Ramos (cell line): Measurements from ENCODE around the gene ST14.

Experiments
- in situ Hi-C: fragments of 300-500 bp; cut with MboI; formaldehyde crosslinking; loops from one replicate; pipeline ENCODE4 v1.14.3; 2022; ENCODE audit warnings: low sequenced_read_pairs; ENCODE audit not compliant: unreplicated experiment

The ST14 gene

DNA sequence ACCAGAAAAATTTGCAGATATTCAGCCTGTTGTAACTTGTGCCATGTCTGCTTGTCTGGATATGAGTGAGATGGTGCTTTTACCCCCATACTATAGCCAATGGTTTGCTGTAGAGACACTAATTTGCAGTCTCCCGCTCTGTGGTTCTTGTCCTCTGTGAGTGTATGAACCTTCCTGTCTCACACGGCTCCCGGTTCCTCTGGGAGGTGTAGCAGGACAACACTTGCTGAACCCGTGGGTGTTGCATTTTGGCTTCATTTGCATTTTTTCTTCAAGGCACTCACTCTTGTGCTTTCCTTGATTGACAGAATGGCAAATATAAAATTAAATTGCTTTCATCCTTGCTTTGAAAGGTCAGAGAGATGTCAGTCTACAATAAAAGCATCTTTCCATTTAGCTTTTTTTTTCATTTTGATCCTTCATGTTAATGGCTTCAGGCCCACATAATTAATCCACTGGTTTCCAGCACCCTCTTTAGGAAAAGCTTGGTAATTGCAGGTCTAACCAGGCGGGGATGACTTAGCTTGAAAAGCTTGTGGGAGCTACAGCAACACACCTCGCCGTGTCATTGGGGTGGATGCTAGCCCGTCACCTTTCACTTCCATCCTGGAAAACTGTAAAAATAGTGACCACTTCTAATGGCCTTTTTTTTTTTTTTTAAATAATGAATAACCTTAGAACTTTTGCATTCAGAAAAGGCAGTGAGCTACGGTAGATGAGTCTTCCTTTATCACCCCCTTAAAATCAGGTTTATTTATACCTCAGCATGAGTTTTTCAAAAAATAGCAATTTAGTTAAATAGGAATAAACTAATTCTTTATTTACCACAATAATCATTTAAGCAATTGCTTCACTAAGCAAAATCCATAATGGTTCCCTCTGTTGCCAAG is 27.4 kb upstream of the ST14 start:
- in situ Hi-C loops = no loop called here

DNA sequence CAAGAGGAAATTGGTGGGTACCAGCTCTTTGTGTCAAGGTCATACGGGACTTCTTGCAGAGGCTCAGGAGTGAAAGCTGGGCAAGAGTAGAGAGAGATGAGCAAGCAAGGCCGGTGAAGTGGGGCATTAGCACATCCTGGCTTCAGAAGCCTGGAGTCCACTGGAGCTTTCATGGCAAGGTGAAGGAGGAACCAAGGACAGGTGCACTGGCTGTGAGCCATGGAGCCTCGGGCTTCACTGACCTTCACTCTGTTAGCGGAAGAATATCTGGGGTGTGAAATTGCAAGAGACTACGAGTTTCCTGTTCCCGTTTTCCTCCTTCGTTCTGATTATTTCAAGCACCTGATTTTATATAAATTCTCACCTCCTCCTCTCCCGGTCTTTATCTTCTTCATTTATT is 25.9 kb upstream of the ST14 start:
- in situ Hi-C loops = no loop called here

DNA sequence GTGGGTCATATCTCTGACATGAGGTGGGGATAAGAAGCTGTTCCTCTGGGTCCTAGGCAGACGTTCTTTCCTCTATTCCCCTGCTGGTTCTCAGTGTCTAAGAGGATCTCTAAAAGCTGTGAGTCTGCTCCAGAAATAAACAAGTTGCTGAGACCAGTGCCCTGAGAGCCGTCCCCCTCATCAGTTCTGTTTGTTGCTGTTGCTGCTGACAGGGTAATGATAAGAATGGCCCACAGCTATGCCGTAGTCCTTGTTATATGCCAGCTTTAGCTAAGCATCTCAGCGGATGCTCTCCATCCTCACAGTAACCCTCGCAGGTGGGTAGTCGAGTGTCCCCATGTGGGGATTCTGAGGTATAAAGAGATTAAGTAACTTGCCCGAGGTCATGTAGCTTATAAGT is 23.5 kb upstream of the ST14 start:
- in situ Hi-C loops = no loop called here

DNA sequence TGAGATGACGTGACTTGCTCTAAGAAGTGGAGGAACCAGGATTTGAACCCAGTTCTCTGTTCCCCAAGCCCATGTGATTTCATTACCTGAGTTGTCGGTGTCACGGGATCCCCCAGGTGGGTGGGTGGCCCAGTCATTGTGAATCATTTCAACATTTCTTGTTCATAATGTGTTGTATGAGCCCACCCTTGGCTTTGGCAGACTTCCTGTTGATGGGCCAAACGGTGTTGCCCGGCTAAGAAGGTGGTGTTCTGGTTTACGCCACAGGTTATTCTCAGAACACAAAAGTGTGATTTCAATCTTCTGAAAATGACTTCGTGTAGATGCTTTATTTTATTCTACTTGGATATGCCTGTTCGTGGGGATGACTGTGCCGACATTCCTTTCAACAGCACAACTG is 21.6 kb upstream of the ST14 start:
- in situ Hi-C loops = no loop called here

DNA sequence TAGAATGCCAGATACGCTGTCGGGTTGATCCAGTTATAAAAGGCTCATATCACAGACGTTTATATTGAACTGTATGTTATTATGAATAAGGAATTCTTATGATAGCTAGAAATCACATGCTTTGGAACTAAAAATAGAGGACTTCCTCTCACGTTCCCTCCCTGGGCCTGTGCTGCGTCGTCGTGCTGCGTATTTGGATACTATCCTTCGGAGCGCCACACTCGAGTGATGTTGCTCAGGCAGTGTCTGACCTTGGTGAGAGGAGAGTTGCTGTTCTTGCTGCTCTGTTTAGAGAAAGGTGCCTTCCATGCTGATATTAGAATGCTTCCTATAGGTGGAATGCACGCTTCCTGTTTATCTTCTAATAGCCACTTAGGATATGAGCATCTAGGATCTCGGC is 20.2 kb upstream of the ST14 start:
- in situ Hi-C loops = no loop called here

DNA sequence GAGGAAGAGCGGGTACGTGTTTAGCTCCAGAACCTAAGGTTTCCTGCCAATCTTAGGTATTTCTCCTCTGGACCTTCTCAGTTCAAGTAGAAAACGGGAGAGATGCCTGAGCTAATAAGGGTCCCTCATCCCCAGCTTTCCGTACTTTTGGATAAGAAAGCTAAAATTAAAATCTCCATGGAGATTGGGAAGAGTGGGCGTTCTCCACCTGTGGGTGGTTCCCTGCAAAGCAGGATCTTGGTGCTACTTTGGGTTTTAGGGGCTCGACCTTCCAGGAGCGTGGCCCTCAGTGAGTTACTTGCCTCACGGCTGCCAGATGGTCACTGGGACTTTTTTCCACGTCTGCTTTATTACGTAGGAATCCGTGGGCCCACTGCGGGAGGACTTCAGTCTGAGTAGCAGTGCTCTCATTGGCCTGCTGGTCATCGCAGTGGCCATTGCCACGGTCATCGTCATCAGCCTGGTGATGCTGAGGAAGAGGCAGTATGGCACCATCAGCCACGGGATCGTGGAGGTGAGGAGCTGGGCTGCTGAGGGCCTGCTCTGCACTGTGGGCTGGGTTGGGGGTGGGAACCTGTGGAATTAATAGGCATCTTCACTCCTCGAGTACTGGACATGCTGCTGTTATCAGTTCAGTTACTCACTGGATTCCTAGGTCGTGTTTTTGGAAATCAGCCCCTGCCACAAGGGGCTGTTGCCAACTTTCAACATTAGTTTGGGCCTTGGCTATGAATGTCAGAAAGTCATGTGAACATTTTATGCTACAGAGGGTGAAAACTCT is 17.8 kb upstream of the ST14 start:
- in situ Hi-C loops = no loop called here

DNA sequence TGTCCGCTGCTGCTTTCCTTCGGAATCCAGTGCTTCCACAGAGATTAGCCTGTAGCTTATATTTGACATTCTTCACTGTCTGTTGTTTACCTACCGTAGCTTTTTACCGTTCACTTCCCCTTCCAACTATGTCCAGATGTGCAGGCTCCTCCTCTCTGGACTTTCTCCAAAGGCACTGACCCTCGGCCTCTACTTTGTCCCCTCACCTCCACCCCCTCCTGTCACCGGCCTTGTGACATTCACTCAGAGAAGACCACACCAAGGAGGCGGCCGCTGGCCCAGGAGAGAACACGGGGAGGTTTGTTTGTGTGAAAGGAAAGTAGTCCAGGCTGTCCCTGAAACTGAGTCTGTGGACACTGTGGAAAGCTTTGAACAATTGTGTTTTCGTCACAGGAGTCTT is 15.4 kb upstream of the ST14 start:
- in situ Hi-C loops = no loop called here

DNA sequence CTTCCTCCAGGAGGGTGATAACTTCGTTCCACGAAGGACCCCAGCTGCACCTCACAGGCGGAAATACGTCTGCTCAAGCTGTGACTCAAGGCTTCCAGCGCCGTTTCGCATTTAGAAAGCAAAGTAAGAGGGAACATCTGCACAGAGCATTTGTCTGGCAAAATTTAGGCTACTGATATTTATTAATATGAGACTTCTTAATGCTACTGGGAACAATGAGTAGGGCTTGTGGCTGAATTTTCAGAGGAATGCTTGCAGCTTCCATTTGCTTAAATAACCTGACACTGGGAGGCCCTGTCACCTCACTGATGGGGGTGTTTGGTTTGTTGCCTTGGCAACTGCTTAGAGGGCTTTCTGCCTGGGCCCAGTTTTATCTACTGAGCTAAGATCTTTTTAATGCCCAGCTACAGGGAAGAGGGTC is 14.7 kb upstream of the ST14 start:
- in situ Hi-C loops = loop anchor here (5.0 kb wide), 1 partner anchor 37 kb away; no protein-coding TSS in a partner anchor

DNA sequence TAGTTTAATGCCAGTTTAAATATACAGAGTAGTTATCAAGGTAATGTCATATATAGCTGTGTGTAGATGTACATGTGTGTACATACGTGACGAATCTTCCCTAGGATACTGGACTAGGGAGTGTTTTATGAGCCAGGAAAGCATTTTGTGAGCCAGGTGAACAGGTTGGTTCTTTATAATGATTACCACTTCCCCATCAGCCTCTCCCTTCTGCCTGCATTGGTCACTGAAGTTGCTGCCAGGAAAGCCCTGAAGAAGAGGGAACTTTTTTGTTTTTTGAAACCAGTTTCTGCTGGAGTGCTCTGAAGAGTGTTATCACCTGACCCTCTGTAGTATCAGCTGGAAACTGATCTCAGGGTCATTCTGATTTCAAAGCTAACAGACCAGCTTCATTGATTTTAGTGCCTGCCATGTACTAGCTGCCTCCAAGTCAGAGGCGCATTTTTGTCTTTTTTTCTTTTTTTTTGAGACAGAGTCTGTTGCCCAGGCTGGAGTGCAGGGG is 14.2 kb upstream of the ST14 start:
- in situ Hi-C loops = loop anchor here (5.0 kb wide), 1 partner anchor 37 kb away; no protein-coding TSS in a partner anchor

DNA sequence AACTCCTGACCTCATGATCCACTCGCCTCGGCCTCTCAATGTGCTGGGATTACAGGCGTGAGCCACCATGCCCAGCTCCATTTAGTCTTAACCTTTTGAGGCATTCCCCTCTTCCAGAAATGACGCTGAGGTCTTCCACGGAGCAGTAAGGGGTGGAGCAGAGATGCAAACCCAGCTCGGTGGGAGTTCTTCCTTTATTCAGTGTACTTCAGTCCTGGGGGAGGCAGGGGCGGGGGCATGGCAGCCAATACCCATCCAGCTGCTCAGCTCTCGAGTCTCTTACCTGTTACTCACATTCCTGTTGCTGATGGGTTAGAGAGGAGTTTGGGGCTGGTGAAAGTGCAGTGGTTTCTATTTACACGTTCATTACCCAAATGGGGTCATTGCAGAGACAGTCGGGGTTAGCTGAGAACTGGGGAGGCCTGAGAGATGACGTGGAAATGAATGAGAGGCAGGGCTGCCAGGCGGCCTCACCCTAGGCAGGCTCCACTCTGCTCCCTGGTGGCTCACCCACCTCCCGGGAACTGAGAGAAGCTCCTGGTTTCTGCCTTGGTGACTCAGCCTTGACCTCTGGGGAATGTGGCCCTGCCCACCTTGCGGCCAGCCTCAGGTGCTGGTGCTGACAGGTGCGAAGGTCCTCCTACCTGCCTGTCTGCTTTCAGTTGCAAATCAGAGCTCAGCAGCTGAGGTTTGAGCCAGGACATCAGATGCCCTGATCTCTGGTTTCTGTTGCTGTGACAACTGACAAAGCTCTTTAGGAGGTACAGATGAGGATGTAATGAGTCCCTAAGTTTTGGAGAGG is 13.4 kb upstream of the ST14 start:
- in situ Hi-C loops = loop anchor here (5.0 kb wide), 1 partner anchor 36 kb away; no protein-coding TSS in a partner anchor

DNA sequence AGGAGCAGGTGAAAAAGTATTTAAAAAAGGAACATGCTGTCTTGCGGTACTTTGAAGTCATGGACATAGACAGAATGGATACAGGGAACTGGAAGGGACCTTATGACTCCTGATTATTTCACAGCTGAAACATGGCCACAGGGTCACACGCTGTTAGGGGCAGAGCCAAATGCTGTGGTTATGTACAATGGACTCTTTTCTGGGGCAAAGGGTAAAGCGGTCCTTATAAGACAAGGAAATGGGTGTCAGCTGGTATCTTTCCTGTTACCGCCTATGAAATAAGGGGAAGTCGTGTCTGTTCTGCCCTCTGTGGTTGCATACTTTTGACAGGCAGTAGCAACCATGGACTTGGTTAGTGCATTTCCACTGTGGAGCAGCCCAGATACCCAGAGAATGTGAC is 12.8 kb upstream of the ST14 start:
- in situ Hi-C loops = loop anchor here (5.0 kb wide), 1 partner anchor 36 kb away; no protein-coding TSS in a partner anchor

DNA sequence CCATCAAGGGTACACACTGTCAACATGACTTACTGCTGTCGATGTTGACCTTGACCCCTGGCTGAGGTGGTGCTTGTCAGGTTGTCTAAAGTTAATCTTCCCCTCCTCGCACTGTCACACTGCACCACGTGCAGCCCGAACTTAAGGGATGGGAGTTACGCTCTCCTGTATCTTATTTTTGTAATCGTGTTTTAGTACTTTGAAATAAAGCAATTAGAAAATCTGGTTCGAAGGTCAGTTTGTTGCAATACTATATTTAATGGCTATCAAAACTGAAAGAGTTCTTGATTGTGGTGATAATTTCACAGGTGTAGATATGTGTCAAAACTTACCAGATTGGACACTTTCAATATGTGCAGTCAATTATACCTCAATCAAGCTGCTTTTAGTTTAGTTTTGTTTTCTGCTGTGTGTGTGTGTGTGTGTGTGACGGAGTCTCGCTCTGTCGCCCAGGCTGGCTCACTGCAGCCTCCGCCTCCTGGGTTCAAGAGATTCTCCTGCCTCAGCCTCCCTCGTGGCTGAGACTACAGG is 10.7 kb upstream of the ST14 start:
- in situ Hi-C loops = loop anchor here (5.0 kb wide), 1 partner anchor 33 kb away; no protein-coding TSS in a partner anchor

DNA sequence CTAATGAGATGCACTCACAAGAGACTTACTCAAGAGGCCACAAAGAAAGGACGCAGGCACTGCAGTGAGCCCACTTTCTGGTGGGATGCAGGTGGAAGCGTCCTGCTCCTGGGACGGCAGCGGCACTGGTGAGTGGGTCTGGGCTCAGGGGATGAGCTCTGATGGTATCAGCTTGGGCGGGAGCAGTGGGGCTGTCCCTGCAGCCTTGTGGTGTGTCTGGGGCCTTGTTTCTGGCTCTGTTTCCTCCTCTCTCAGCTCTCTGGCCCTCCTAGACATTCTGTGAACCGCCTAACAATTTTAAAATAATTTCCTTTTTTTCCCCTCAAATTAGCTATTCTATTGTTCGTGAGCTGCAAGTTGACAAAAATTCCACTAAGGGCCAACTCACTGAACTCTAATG is 8.8 kb upstream of the ST14 start:
- in situ Hi-C loops = loop anchor here (25.0 kb wide), 1 partner anchor 1438 kb away; no protein-coding TSS in a partner anchor

DNA sequence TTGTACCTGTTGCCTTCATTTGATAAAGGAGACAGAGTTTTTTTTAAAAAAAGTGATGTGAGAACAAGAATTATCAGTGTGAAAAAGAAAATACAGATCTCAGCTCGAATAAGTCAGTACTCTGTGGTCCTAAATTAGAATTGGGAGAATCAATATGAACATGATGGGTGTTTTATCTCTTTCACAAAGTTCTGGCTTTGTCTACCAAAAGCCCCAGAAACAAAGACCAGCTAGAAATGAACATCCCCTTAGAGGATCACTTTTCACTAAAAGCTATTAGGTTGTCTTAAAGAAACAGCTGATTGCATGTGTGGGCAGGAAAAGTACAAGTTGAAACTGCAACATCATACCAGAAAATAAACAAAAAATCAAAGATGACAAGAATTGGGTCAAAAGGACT is 8.4 kb upstream of the ST14 start:
- in situ Hi-C loops = loop anchor here (25.0 kb wide), 1 partner anchor 1439 kb away; no protein-coding TSS in a partner anchor

DNA sequence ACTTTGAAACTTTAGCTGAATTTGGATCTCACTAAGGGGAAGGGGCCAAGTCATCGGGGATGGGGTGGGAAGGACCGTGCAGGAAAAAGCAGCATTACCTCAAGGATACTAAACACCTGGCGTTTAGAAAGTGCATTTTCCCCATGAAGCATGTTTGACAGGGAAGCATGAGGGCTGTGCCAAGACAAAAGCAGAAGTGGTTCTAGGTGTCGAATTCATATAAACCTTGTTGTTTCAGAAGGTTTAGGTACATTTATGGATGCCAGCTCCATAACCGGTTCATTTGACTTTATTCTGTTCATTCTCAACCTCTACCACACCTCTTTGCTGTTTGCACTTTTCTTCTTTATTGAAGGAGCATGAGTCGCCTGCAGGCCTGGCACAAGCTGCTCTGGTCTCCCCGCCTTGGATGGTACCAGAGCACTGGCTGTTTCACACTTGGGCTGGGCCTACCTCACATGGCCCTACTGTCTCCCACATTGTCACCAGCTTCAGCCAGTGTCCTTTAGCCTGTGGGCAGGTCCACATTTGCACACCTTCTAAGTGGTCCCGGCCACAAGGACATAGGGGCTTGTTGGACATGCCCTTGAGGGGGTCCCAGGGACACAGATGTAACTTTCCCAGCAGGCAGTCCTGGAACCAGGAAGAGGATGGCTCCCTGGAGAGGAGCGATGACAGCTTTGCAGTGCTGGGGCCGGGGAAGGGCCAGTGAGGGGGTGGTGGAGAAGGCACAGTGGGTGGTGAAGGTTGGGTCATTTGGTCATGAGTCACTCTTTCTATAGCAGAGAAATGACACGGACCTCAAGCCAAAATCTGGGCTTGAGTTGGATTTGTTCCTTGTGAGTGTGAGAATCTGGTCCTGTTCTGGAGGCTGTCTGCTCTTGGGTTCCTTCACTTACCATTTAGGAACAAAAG is 3.2 kb upstream of the ST14 start:
- in situ Hi-C loops = loop anchor here (25.0 kb wide), 1 partner anchor 1444 kb away; no protein-coding TSS in a partner anchor

DNA sequence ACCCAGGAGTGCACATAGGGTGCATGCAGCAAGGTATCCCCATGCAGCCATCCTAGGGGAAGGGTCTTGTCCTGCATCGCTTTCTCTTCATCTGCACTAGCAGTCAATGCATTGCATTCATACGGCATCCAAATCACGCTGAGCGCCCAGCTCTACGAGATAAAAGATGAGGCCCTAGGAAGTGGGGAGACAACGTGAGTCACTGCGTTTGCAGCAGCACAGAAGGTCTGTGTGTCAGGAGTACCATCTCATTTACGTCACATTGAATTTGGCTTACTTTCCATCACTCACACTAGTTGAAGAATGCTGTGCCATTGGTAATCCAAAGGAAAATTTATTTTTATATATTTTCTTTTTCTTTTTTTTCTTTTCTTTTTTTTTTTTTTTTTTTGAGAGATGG is 2.5 kb upstream of the ST14 start:
- in situ Hi-C loops = loop anchor here (25.0 kb wide), 1 partner anchor 1445 kb away; no protein-coding TSS in a partner anchor

DNA sequence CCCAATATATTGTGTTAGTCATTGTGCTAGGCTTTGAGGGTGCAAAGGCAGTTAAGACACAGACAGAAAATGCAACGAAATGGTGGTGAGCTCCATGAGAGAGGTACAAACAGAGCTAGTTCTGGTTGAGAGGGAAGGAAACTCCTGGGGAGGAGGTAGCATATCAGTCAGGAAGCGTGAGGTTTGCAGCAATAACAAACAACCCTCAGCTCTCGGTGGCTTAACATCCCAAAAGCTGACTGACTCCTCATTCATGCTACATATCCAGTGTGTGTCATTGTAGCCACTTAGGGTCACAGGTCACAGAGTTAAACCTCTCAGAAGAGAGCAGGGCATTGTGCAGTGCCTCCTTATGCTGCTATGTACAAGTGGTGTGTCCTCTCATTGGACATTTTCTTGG is 1.7 kb upstream of the ST14 start:
- in situ Hi-C loops = loop anchor here (25.0 kb wide), 1 partner anchor 1446 kb away; no protein-coding TSS in a partner anchor

DNA sequence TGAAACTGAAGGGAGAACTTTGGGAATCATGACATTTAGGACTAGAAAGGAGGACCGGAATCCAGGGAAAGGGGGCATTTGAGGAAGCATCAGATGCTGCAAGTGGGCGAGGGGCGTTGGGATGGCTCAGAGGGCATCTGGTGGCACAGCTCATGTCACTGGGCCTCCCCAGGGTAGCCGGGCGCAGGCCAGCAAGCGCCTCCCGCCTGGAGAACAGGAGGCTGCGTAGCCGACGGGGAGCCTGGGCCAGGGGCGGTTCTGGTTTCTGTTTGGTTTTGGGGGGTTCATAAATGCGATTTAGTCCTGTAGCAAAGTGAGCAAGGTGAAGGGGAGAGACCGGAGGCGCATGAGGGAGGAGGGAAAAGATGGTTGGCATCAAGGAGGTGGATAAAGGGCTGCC is 443 bp upstream of the ST14 start:
- in situ Hi-C loops = loop anchor here (25.0 kb wide), 1 partner anchor 1447 kb away; no protein-coding TSS in a partner anchor
